Brain pericyte (primary cell): ENCODE data around the gene ASPSCR1.

Source experiments
- DNase-seq: peaks from one replicate; pipeline ENCODE4 v3.0.0-alpha.2; 2012; ENCODE audit warnings: low read depth, low spot score

ASPSCR1 gene

GRCh38 chr17:81977211-81977808 is at the start of gene ASPSCR1:
TSS of gene ASPSCR1 (plus strand) at chr17:81977629. CDS start at chr17:81977647, 18 bp downstream.
- DNase-seq = no peak

- DNase-seq = peak; percentile 91
These were observed 49.5 kb upstream of the ASPSCR1 start, which contains the start of gene MAFG for GRCh38 chr17:81927653-81928543. TSS of gene MAFG (minus strand) at chr17:81927735. CDS start at chr17:81923185, 4,550 bp downstream.

GRCh38 chr17:81928544-81929252 is 48.7 kb upstream of the ASPSCR1 start:
- no peak for DNase-seq

- DNase-seq = no peak
These were observed 47.9 kb upstream of the ASPSCR1 start for GRCh38 chr17:81929253-81930141.

DNA sequence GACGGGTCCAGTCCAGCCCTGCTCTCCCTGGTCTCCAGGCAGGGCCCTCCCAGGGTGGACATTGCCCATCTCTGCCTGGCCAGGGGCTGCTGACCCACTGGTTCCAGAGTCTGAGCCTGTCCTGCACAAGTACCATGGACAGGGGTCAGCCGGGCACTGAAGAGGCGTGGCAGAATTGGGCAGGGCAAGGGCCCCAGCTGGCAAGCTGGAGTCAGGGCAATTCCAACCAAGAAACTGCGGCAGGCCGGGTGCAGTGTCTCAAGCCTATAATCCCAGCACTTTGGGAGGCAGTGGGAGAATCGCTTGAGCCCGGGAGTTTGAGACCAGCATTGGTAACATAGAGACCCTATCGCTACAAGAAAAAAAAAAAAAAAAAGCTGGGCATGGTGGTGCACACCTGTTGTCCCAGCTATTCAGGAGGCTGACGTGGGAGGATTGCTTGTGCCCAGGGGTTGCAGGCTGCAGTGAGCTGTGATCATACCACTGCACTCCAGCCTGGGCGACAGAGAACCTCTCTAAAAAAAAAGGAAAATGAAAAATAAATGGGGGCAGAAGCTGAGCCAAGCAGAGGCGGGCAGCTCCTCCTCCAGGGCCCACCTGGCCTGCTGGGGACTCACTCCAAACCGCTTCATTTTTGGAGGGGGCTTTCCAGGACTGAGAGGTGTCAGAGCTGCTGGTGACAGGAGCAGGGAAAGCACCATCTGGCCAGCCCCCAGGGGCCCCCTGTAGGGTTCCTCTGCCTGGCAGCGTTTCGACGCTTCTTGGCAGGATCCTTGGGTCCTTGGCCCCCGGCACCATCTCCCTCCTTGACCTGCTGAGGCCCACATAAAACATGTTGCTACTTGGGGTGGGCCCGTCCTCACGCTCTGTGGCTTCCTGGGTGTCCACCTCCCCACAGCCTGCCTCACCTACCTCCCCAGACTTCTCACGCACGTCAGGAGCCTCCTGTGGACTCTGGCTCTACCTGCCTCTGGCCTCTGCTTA is 47.0 kb upstream of the ASPSCR1 start:
- DNase-seq = no peak

- no peak for DNase-seq
These were observed 46.3 kb upstream of the ASPSCR1 start for GRCh38 chr17:81931189-81931556.

- no peak for DNase-seq
These were observed 45.7 kb upstream of the ASPSCR1 start for GRCh38 chr17:81931557-81932332.

DNA sequence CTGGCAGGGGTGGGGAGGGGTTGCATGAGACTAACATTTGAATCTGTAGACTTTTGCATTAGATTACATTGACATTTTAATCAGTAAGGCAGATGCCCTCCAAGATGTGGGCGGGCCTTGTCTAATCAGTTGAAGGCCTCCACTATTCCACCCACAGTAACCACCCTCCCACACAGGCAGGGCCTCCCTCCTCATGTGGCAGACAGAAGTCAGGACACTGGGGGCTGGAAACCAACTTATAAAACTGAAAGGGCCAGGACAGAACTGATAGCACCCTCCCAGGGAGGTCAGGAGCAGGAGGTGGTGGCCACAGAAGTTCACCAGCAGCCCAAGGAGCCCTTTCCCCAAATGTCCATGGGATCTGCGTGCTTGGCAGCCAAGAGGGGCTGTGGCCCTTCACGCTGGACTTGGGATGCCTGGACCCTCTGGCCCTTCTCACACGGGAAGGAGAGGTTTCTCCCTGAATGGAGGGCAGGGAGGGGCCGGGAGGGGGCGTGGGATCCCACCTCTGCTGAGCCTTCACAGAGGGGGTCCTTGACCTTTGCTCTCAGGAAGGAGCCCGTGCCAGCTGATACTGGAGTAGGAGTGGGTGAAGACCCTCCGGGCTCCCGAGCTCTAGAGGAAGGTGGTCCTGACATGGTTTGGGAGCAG is 45.0 kb upstream of the ASPSCR1 start:
- DNase-seq = no peak

- no peak for DNase-seq
These were observed 44.2 kb upstream of the ASPSCR1 start for GRCh38 chr17:81933178-81933699.

- DNase-seq = no peak
These were observed 43.2 kb upstream of the ASPSCR1 start for GRCh38 chr17:81934098-81934757.

DNA sequence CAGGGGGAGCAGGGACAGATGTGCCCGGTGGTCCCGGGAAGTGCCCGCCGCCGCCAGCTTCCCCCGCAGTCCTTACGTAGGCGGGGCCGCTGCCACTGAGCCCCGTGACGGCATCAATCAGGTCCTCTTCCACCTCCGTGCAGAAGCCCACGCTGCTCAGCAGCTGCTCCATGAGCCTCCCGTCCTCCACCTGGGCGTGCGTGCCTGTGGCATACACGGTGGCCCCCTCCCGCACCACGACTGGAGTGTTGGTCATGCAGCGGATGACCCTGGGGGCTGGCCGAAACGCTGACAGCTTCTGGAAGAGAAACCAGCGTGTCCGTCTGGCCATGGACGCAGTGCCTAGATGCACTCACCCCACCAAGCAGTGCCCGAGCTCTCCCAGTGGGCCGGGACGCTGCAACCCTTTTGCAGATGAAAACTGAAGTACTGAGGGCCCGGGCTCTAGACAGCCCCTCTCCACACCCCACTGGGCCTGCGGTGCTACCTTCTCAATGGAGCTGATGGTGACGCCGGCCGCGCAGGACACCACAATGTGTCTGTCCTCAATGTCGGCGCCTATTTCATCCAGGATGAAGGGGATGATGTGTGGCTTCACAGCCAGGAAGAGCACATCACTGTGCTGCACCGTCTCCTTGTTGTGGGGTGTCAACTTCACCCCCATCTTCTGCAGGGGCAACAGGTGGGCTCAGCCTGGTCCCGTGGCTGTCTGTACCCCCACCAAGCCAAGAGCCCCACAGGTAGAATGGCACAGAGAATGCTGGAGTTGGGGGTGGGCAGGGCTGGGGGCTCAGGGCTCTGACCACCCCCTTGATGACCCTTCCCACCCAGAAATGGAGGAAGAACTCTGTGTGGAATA is 42.4 kb upstream of the ASPSCR1 start:
- no peak for DNase-seq

GRCh38 chr17:81935709-81936084 is 41.7 kb upstream of the ASPSCR1 start:
- no peak for DNase-seq

DNA sequence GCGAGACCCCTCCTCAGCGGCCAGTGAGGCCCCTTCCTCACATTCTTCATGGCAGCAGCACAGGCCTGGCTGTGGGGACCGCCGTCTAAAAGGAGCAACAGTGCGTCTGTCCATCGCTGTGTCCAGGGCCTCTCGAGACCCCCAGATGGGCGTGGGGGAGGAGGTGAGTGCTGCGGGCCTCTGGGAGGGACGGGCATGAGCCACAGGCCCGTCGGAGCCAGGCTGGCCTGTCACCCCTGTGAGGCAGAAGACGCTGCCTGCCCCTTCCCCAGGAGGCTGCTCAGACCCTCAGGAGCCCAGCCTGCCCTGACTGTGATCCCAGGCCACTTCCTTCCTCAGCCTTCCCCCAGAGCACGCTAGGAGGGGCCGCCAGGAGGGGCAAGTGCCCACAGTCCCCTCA is 38.2 kb upstream of the ASPSCR1 start:
- no peak for DNase-seq

- DNase-seq = no peak
These were observed 37.5 kb upstream of the ASPSCR1 start for GRCh38 chr17:81939881-81940385.

- DNase-seq = no peak
These were observed 36.6 kb upstream of the ASPSCR1 start for GRCh38 chr17:81940538-81941483.
